Lower leg skin (tissue), 4 donors: Measurements from ENCODE around the gene SRCIN1. TPM values are rescaled to one million over a fixed set of nuclear protein-coding genes. Genes with fewer than 3 reads are reported as not detected.

ENCODE experiments used
- DNase-seq, 2 donors: peaks; one replicate each; pipeline ENCODE4 v3.0.0-alpha.2; 2019; ENCODE audit warnings: low spot score in 2 of 2
- H3K4me3 ChIP-seq: fragments of 200-600 bp; sonication (generic); 2 replicates; pipeline ENCODE4 v1.5.1; 2017; ENCODE audit warnings: mild to moderate bottlenecking, low read depth; ENCODE audit not compliant: poor library complexity, severe bottlenecking
- CTCF ChIP-seq, 3 donors: fragments of 450-650 bp; IDR thresholded peaks; one replicate each; pipeline ENCODE4 v1.5.1; 2016; ENCODE audit warnings: antibody characterized with exemption in 3 of 3, mild to moderate bottlenecking in 3 of 3, moderate library complexity in 2 of 3
- POLR2A ChIP-seq, 2 donors: fragments of 450-650 bp; IDR thresholded peaks; one replicate each; pipeline ENCODE4 v1.6.1; 2016 to 2017; ENCODE audit warnings: antibody characterized with exemption in 2 of 2, mild to moderate bottlenecking in 1 of 2, moderate library complexity in 1 of 2
- WGBS, 2 donors: methylation state at CpG; one replicate each; pipeline ENCODE4 v1.1.5; 2018; 5-methylcytosine and 5-hydroxymethylcytosine counted together
- intact Hi-C: fragments of 100-400 bp; cut with DNase I; formaldehyde crosslinking; loops from one replicate; pipeline ENCODE4 v1.15.0; 2023; ENCODE audit warnings: low total_unique reads
- total RNA-seq, 4 donors: library from RNA; depleted of rRNA; stranded (reverse); fragments of >200 nt; gene quantifications; one replicate each; pipeline ENCODE4 v1.1.0, GENCODE V29; 2016

SRCIN1 gene
- total RNA-seq, 4 donors from 2014 or later = 12.0 to 20.2 (median 15.6) TPM

DNA sequence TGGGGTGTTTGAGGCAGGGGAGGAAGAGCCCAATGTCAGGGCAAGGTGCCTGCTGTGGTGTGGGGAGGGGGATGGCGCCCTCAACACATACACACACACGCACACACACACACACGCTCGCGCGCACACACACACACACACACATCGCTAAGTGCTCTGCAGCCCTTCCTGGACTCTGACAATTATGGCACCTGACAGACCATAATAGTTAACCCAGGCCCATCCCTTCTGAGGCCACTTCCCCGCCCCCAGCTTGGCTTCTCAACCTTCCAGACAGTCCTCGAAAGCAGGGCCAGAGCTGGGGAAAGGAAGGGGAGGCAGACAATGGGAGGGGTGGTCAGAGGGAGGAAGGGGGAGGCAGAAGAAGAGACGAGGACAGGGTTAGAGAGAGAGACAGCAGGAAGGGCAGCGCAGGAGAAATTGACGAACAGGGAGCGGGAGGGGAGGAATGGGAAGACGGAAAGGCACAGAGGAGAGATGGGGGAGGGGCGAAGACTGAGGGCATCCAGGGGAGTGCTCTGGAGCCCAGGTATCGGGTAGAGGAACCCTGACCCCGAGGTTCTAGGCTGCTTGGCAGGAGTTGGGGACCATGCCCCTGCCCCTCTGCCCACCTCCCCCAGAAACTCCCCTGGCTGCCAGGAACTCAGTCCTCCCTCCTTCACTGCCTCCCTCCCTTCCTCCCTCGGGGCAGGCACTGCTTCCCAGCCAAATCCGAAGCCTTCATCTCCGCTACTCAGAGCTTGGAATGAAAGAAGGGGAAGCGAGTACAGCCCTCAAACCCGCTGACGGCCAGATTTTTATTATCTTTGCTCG, 4.0 kb downstream of the SRCIN1 start:
- DNase-seq = no peak
- no peak overlapping the region for H3K4me3 ChIP-seq
- intact Hi-C loops = no loop called here
- WGBS, 2 donors = 19 to 24% methylated on average over 23 to 24 of the region's 24 CpGs
- no peak for TF ChIP-seq CTCF (IDR thresholded peaks at IDR 0.05)
- TF ChIP-seq POLR2A (IDR thresholded peaks at IDR 0.05) = no peak

DNA sequence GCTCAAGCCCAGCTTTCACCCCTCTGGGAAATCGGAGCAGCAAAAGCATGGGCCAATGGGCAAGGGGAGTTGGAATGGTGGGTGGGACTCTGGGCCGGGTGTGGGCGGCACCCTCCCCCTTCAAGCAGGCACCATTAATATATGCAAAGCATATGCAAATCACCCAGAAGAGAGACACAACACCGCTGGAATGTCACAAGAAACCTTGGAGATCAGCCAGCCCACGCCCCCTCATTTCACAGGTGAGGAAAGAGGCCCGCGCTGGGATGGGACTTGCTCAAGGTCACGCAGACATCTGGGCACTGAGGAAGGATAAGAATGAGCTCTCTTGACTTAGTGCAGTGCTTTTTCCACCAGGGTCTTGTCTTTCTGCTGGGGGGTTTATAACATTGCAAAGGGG, 4.8 kb downstream of the SRCIN1 start:
- TF ChIP-seq CTCF (IDR thresholded peaks at IDR 0.05) = no peak
- no peak for TF ChIP-seq POLR2A (IDR thresholded peaks at IDR 0.05)
- WGBS, 2 donors = 65 to 79% methylated on average over 8 of the region's 8 CpGs
- intact Hi-C loops = no loop called here
- DNase-seq = no peak
- H3K4me3 ChIP-seq = no peak overlapping the region

DNA sequence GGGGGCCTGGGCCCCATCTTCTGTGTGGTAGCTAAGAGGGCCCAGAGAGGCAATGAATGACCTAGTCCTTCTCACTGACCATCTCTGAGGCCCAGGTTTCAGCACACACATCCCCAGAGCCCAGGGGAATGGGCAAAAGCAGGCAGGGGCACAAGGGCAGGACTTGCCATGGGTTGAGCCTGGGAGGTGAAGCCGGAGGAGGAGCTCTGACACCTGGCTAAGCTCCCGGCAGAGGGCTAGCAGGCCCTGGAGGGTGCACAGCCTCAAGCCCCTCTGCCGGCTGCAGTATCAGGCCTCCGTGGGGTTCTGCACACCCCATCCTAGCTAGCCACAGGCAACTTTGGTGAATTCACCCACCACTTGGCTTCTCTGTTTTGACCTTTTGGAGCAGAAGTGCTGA, 5.3 kb downstream of the SRCIN1 start:
- intact Hi-C loops = no loop called here
- TF ChIP-seq POLR2A (IDR thresholded peaks at IDR 0.05) (no peak), CTCF (IDR thresholded peaks at IDR 0.05) (no peak)
- H3K4me3 ChIP-seq = no peak overlapping the region
- no peak for DNase-seq
- WGBS, 2 donors = 70 to 90% methylated on average over 2 to 4 of the region's 4 CpGs

GRCh38 chr17:38599398-38599856, 6.3 kb downstream of the SRCIN1 start:
- intact Hi-C loops = no loop called here
- TF ChIP-seq CTCF (IDR thresholded peaks at IDR 0.05) = no peak
- no peak for TF ChIP-seq POLR2A (IDR thresholded peaks at IDR 0.05)
- DNase-seq = no peak
- no peak overlapping the region for H3K4me3 ChIP-seq
- WGBS, 2 donors = 69 to 81% methylated on average over 9 of the region's 9 CpGs

- 55 to 64% methylated on average over 3 of the region's 3 CpGs for WGBS, 2 donors
- DNase-seq = no peak
- no peak for TF ChIP-seq POLR2A (IDR thresholded peaks at IDR 0.05)
- TF ChIP-seq CTCF (IDR thresholded peaks at IDR 0.05) = no peak
- no peak overlapping the region for H3K4me3 ChIP-seq
- intact Hi-C loops = no loop called here
Measured at GRCh38 chr17:38598995-38599394, 6.8 kb downstream of the SRCIN1 start.
